ENCODE data around the gene MYOZ1. TPM values are rescaled to one million over a fixed set of nuclear protein-coding genes. Genes with fewer than 3 reads are reported as not detected.

The MYOZ1 gene
- total and polyA plus RNA-seq, 2 of the 4 experiments (the other 2 are of a cell fraction): 0.18 to 0.29 TPM

DNA sequence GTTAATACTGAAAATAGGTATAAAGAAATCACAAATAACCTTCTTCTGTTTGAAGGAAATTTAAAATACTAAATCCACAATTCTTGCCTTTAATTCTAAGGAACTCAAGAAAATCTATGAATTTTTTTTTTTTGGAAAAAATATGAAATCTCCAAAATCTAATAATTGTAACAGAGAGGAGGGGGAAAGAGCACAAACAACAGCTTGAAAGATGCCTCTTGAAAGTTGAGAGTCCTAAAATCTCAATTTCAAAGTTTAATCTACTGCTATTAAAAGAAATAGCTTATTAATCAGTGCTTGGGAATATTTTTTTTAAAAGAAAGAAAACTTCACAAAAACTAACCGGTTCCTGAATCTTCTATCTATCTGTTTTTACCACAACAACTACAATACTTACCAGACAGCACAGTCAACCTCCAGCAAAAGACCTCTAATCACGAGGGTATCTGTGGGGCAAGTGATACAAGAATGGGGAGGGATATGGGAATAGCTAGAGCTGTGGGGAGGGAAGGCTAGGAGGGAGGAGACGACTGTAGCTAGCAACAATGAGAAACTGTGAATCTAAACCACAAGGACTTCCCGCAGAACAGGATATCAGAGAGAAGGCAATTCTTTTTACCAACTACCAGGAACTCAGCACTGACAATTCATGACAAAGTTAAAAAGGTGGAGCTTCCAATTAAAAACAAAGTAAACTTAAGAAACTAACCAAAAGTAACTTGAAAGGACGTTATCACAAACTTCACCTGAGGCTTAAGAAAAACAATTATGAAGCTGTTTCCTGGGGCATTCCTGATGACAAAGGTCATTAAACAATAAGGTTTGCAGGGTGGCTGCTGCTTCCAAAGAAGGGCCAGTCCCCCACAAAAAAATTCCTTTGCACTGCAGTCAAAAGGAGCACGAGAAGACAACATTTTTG, 50.1 kb downstream of the MYOZ1 start, which contains the start of gene USP54:
TSS of gene USP54 (minus strand) at position 462 of the 919 bp plus-strand sequence. CDS start 15,684 bp downstream, outside the sequence.
- Histone ChIP-seq H4K8ac (ENCODE audit: low read depth in 2 of 2, low read length in 2 of 2) (peak within 1 kb of the TSS; percentile 32 to 73), H3K9me1 (ENCODE audit: insufficient read depth, low read length) (peaks cover 2% of the 10 kb centered on the region), H3K18ac (ENCODE audit: low read depth, low read length) (peak within 1 kb of the TSS; percentile 28; the same call in 1 of the 2 replicates), H4K5ac (ENCODE audit: low read depth, low read length) (peak within 1 kb of the TSS; percentile 85; the same call in 1 of the 2 replicates), H3K9me3 (ENCODE audit: control insufficient read depth, insufficient read depth, low read length) (no peaks in the 10 kb centered on the region), H3K4me2 (ENCODE audit: low read depth, low read length) (peak within 1 kb of the TSS; percentile 69), H3K27me3 (ENCODE audit: control insufficient read depth, insufficient read depth, low read length) (no peaks in the 10 kb centered on the region), H3K27ac (ENCODE audit: insufficient read depth, low read length) (no peak within 1 kb of the TSS), H3K14ac (replicated peaks; ENCODE audit: low read depth, low read length) (peak within 1 kb of the TSS; percentile 73), H4K20me1 (ENCODE audit: insufficient read depth, low read length) (no peaks in the 10 kb centered on the region), H3K56ac (ENCODE audit: extremely low read depth, insufficient read depth, low read length) (peak within 1 kb of the TSS; percentile 12; the same call in 1 of the 2 replicates), H2BK20ac (ENCODE audit: low read depth, low read length) (peak within 1 kb of the TSS; percentile 48; the same call in 1 of the 2 replicates), H3K9ac (ENCODE audit: low read depth, low read length) (no peak within 1 kb of the TSS), H3K79me1 (ENCODE audit: low read depth in 1 of 2, low read length in 2 of 2) (no peaks in the 10 kb centered on the region), H4K91ac (ENCODE audit: insufficient read depth, low read depth, low read length) (peak within 1 kb of the TSS; percentile 43; the same call in 1 of the 2 replicates), H3K4me1 (ENCODE audit: control insufficient read depth, insufficient read depth, low read length) (peaks cover 6% of the 10 kb centered on the region), H2BK120ac (ENCODE audit: low read depth, low read length) (peak within 1 kb of the TSS; percentile 44; the same call in 1 of the 2 replicates), H2BK5ac (ENCODE audit: low read depth, low read length, poor library complexity, severe bottlenecking) (no peak within 1 kb of the TSS), H2BK15ac (ENCODE audit: low read depth, low read length) (peak within 1 kb of the TSS; percentile 23; the same call in 1 of the 3 replicates), H2AFZ (replicated peaks; ENCODE audit: low read length, poor library complexity) (peak within 1 kb of the TSS; percentile 45), H3K23ac (ENCODE audit: low read depth, low read length) (peak within 1 kb of the TSS; percentile 70), H2AK5ac (ENCODE audit: low read depth, low read length) (0 out of 2 replicates have a peak within 1 kb of the TSS, but pooled peaks have one; percentile 23), H2AK9ac (replicated peaks; ENCODE audit: low read depth, low read length, poor library complexity) (no peak within 1 kb of the TSS), H3K4me3 (ENCODE audit: insufficient read depth, low read depth, low read length) (no peak within 1 kb of the TSS), H3K36me3 (ENCODE audit: control insufficient read depth, insufficient read depth, low read length) (no peaks in the 10 kb centered on the region), H3K4ac (ENCODE audit: low read depth, low read length) (peak within 1 kb of the TSS; percentile 61)
- CTCF ChIA-PET: interaction anchor here (0.5 kb wide), 1 partner anchor 21 kb away, joined by 3 read pairs; no protein-coding TSS in a partner anchor
- BruUV-seq (replicated peaks): no TSS peak
- in situ Hi-C loops (cut with MboI; ENCODE audit: low sequenced_read_pairs) (no loop called here), dilution Hi-C loops (cut with HindIII; ENCODE audit: low sequenced_read_pairs, unreplicated experiment) (no loop called here), intact Hi-C loops (cut with micrococcal nuclease) (no loop called here)
- POLR2A ChIA-PET (ENCODE audit: unreplicated experiment): interaction anchor here (0.7 kb wide), 1 partner anchor 34 kb away, joined by 6 read pairs; no protein-coding TSS in a partner anchor
- DNase-seq: peak; percentile 52
- WGBS, 2 experiments (ENCODE audit: extremely low coverage in 2 of 2, insufficient read length in 1 of 2): no CpG with 5 or more reads among the region's 6 CpGs
- peak; percentile 46 for ATAC-seq (ENCODE audit: low read depth)
- TF ChIP-seq, protein P1, sequence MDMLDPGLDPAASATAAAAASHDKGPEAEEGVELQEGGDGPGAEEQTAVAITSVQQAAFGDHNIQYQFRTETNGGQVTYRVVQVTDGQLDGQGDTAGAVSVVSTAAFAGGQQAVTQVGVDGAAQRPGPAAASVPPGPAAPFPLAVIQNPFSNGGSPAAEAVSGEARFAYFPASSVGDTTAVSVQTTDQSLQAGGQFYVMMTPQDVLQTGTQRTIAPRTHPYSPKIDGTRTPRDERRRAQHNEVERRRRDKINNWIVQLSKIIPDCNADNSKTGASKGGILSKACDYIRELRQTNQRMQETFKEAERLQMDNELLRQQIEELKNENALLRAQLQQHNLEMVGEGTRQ (IDR thresholded peaks at IDR 0.05; ENCODE audit: low read depth, low read length): no peak
- TF ChIP-seq MXI1 (IDR thresholded peaks at IDR 0.05; ENCODE audit: borderline replicate concordance, low read depth, low read length) (no peak), CEBPB (IDR thresholded peaks at IDR 0.05; ENCODE audit: low read depth, low read length) (no peak), NFE2L2 (IDR thresholded peaks at IDR 0.05; ENCODE audit: low read depth, low read length) (no peak), ELK1 (IDR thresholded peaks at IDR 0.05; ENCODE audit: borderline replicate concordance, low read depth, low read length) (no peak), RFX5 (IDR thresholded peaks at IDR 0.05; ENCODE audit: low read depth, low read length) (no peak), POLR2A (IDR thresholded peaks at IDR 0.05; ENCODE audit: low read depth, low read length) (no peak), MAFK (IDR thresholded peaks at IDR 0.05; ENCODE audit: low read depth, low read length) (no peak), RCOR1 (IDR thresholded peaks at IDR 0.05; ENCODE audit: insufficient replicate concordance, low read length) (no peak), CHD1 (IDR thresholded peaks at IDR 0.05; ENCODE audit: low read depth, low read length) (no peak), MAZ (IDR thresholded peaks at IDR 0.05; ENCODE audit: borderline replicate concordance, low read depth, low read length) (no peak), SMC3 (IDR thresholded peaks at IDR 0.05; ENCODE audit: low read depth, low read length) (no peak)
- TF ChIP-seq, protein P2, sequence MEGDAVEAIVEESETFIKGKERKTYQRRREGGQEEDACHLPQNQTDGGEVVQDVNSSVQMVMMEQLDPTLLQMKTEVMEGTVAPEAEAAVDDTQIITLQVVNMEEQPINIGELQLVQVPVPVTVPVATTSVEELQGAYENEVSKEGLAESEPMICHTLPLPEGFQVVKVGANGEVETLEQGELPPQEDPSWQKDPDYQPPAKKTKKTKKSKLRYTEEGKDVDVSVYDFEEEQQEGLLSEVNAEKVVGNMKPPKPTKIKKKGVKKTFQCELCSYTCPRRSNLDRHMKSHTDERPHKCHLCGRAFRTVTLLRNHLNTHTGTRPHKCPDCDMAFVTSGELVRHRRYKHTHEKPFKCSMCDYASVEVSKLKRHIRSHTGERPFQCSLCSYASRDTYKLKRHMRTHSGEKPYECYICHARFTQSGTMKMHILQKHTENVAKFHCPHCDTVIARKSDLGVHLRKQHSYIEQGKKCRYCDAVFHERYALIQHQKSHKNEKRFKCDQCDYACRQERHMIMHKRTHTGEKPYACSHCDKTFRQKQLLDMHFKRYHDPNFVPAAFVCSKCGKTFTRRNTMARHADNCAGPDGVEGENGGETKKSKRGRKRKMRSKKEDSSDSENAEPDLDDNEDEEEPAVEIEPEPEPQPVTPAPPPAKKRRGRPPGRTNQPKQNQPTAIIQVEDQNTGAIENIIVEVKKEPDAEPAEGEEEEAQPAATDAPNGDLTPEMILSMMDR (conservative IDR thresholded peaks at IDR 0.05; ENCODE audit: low read depth, low read length): no peak

Measured in IMR-90 (cell line).